ENCODE results near the gene PODXL2. TPM values are rescaled to one million over a fixed set of nuclear protein-coding genes. Genes with fewer than 3 reads are reported as not detected.

Gene PODXL2
- total RNA-seq, 1 donor from 2014 or later = 2.9 TPM

- DNase-seq = no peak
These were observed 31.8 kb downstream of the PODXL2 start for GRCh38 chr3:127660621-127661251.

GRCh38 chr3:127661600-127661999 lies 32.6 kb downstream of the PODXL2 start:
- DNase-seq = no peak

GRCh38 chr3:127662001-127662469 lies 33.0 kb downstream of the PODXL2 start:
- DNase-seq = no peak

- DNase-seq = no peak
These were observed 34.2 kb downstream of the PODXL2 start for GRCh38 chr3:127663151-127663550.

- no peak for DNase-seq
These were observed 36.2 kb downstream of the PODXL2 start for GRCh38 chr3:127665165-127665564.

GRCh38 chr3:127665586-127665985 lies 36.6 kb downstream of the PODXL2 start:
- no peak for DNase-seq

GRCh38 chr3:127666676-127667075 lies 37.7 kb downstream of the PODXL2 start:
- no peak for DNase-seq

GRCh38 chr3:127667119-127667681 lies 38.2 kb downstream of the PODXL2 start:
- no peak for DNase-seq

- DNase-seq = no peak
These were observed 39.9 kb downstream of the PODXL2 start for GRCh38 chr3:127668906-127669305.

GRCh38 chr3:127669541-127670228 lies 40.7 kb downstream of the PODXL2 start:
- DNase-seq = no peak

GRCh38 chr3:127670229-127670559 lies 41.2 kb downstream of the PODXL2 start:
- DNase-seq = no peak

GRCh38 chr3:127670761-127671522 lies 42.0 kb downstream of the PODXL2 start:
- DNase-seq = no peak

GRCh38 chr3:127671523-127672428 lies 42.8 kb downstream of the PODXL2 start:
- DNase-seq = no peak

- DNase-seq = peak; percentile 56
These were observed 43.6 kb downstream of the PODXL2 start, which contains the start of gene ABTB1 for GRCh38 chr3:127672429-127673190. Gene ABTB1, plus strand, starts transcription at chr3:127672952. Its CDS starts 74 bp downstream, at chr3:127673026.

GRCh38 chr3:127673191-127674100 lies 44.5 kb downstream of the PODXL2 start:
- DNase-seq = peak; percentile 28

GRCh38 chr3:127674101-127674721 lies 45.2 kb downstream of the PODXL2 start:
- no peak for DNase-seq

- no peak for DNase-seq
These were observed 45.8 kb downstream of the PODXL2 start for GRCh38 chr3:127674790-127675189.

GRCh38 chr3:127675651-127676391 lies 46.8 kb downstream of the PODXL2 start:
- DNase-seq = no peak

- no peak for DNase-seq
These were observed 47.5 kb downstream of the PODXL2 start for GRCh38 chr3:127676456-127676855.
